ENCODE data around the gene DDX39B. TPM values are rescaled to one million over a fixed set of nuclear protein-coding genes. Genes with fewer than 3 reads are reported as not detected.
"Not testable (repeated sequence)": the region's sequence is repeated elsewhere in the genome, so short reads cannot be mapped to it uniquely, and the experiment has no call there.

Gene DDX39B
- total RNA-seq, 6 experiments from 2014 or later, result 85.2 to 145 (median 102) TPM

- intact Hi-C loops (cut with DNase I), result no loop called here
- TF ChIP-seq CTCF (IDR thresholded peaks at IDR 0.05), result peak; percentile 67 to 87 (median 76)
- peak; percentile 13 for TF ChIP-seq POLR2A (IDR thresholded peaks at IDR 0.05)
- ATAC-seq (peak; percentile 80 to 85 (median 82)), DNase-seq (peak; percentile 83 to 88 (median 86))
- Histone ChIP-seq H3K4me1 (no peaks in the 10 kb centered on the region), H3K4me3 (peak overlapping the region; percentile 48 to 58 (median 48)), H3K27ac (peak overlapping the region; percentile 69), H3K9me3 (no peaks in the 10 kb centered on the region), H3K27me3 (no peaks in the 10 kb centered on the region), H3K36me3 (no peaks in the 10 kb centered on the region)
- WGBS (ENCODE audit: insufficient coverage, low coverage, low lambda C conversion rate, missing lambda C conversion rate), result under 1% methylated on average over 32 of the region's 58 CpGs
These were observed 47.7 kb downstream of the DDX39B start for GRCh38 chr6:31493875-31494694.

- H3K36me3 ChIP-seq; intact Hi-C loops (cut with DNase I); ATAC-seq; H3K9me3 ChIP-seq; DNase-seq; H3K4me1 ChIP-seq; H3K27me3 ChIP-seq: not testable (repeated sequence)
- Histone ChIP-seq H3K27ac (peak overlapping the region in 1 of 3 donors; percentile 69), H3K4me3 (peak overlapping the region in 2 of 3 donors; percentile 48 to 58)
- WGBS (ENCODE audit: insufficient coverage, low coverage, low lambda C conversion rate, missing lambda C conversion rate), result 0% methylated on average over 2 of the region's 2 CpGs
These were observed 48.3 kb downstream of the DDX39B start for GRCh38 chr6:31493550-31493874.

- Histone ChIP-seq H3K27ac (no peak overlapping the region), H3K36me3 (no peaks in the 10 kb centered on the region), H3K27me3 (no peaks in the 10 kb centered on the region), H3K4me3 (no peak overlapping the region), H3K4me1 (no peaks in the 10 kb centered on the region), H3K9me3 (no peaks in the 10 kb centered on the region)
- TF ChIP-seq POLR2A (IDR thresholded peaks at IDR 0.05), result no peak
- ATAC-seq, result no peak
- WGBS (ENCODE audit: insufficient coverage, low coverage, low lambda C conversion rate, missing lambda C conversion rate), result 50% methylated on average over 6 of the region's 16 CpGs
- intact Hi-C loops (cut with DNase I), result no loop called here
- no peak for DNase-seq
These were observed 51.5 kb downstream of the DDX39B start for GRCh38 chr6:31490115-31490873.

- Histone ChIP-seq H3K27me3 (no peaks in the 10 kb centered on the region), H3K36me3 (no peaks in the 10 kb centered on the region), H3K4me1 (no peaks in the 10 kb centered on the region), H3K9me3 (no peaks in the 10 kb centered on the region), H3K27ac (no peak overlapping the region), H3K4me3 (no peak overlapping the region)
- 44% methylated on average over 4 of the region's 4 CpGs for WGBS (ENCODE audit: insufficient coverage, low coverage, low lambda C conversion rate, missing lambda C conversion rate)
- TF ChIP-seq POLR2A (IDR thresholded peaks at IDR 0.05), result no peak
- TF ChIP-seq CTCF (IDR thresholded peaks at IDR 0.05), result no peak
- ATAC-seq, result no peak
- no peak for DNase-seq
- intact Hi-C loops (cut with DNase I), result no loop called here
These were observed 52.7 kb downstream of the DDX39B start for GRCh38 chr6:31489086-31489485.

GRCh38 chr6:31487674-31488073 lies 54.1 kb downstream of the DDX39B start:
- H3K27me3 ChIP-seq; H3K4me3 ChIP-seq; H3K9me3 ChIP-seq; H3K27ac ChIP-seq; H3K36me3 ChIP-seq; DNase-seq; intact Hi-C loops (cut with DNase I); ATAC-seq; H3K4me1 ChIP-seq: not testable (repeated sequence)
- 78% methylated on average over 6 of the region's 6 CpGs for WGBS (ENCODE audit: insufficient coverage, low coverage, low lambda C conversion rate, missing lambda C conversion rate)

GRCh38 chr6:31486065-31486837 lies 55.6 kb downstream of the DDX39B start:
- H3K27ac ChIP-seq; DNase-seq; H3K9me3 ChIP-seq; H3K4me1 ChIP-seq; H3K36me3 ChIP-seq; H3K4me3 ChIP-seq; intact Hi-C loops (cut with DNase I); H3K27me3 ChIP-seq: not testable (repeated sequence)
- peak; percentile 88 to 94 (median 92) for ATAC-seq
- no CpG with 5 or more reads among the region's 9 CpGs for WGBS (ENCODE audit: insufficient coverage, low coverage, low lambda C conversion rate, missing lambda C conversion rate)
